CD4-positive, alpha-beta memory T cell (primary cell): ENCODE data around the gene WWC1. TPM values are rescaled to one million over a fixed set of nuclear protein-coding genes. Genes with fewer than 3 reads are reported as not detected.

ENCODE experiments used
- CTCF ChIA-PET: fragments of 350-600 bp; sonication (Branson Sonifier 250); formaldehyde crosslinking; loops from one replicate; lab custom pipeline; 2021; ENCODE audit warnings: inconsistent platforms; ENCODE audit not compliant: partially characterized antibody; lab: Charles Lee
- POLR2A ChIA-PET: fragments of 350-600 bp; sonication (Branson Sonifier 250); formaldehyde crosslinking; loops from one replicate; lab custom pipeline; 2021; ENCODE audit not compliant: partially characterized antibody; lab: Charles Lee
- DNase-seq, 5 donors: peaks; one replicate each; pipeline versions ENCODE4 v3.0.0 to v3.0.0-alpha.2; 2020 to 2022; ENCODE audit warnings: mixed read lengths in 1 of 5
- H3K27ac ChIP-seq: one replicate; pipeline ENCODE4 v1.7.0; 2013; ENCODE audit warnings: low read depth, low read length
- H3K27me3 ChIP-seq: 2 replicates; pipeline ENCODE4 v1.7.0; 2013; ENCODE audit warnings: mild to moderate bottlenecking, low read length, moderate library complexity; ENCODE audit not compliant: insufficient read depth
- H3K36me3 ChIP-seq: 2 replicates; pipeline ENCODE4 v1.7.0; 2013; ENCODE audit warnings: mild to moderate bottlenecking, low read length, moderate library complexity; ENCODE audit not compliant: insufficient read depth
- H3K4me1 ChIP-seq: 2 replicates; pipeline ENCODE4 v1.7.0; 2013; ENCODE audit warnings: mild to moderate bottlenecking, low read length, moderate library complexity; ENCODE audit not compliant: insufficient read depth
- H3K4me3 ChIP-seq, 2 donors: one replicate each; pipeline ENCODE4 v1.7.0; 2013; ENCODE audit warnings: low read length in 2 of 2, mild to moderate bottlenecking in 1 of 2
- H3K9me3 ChIP-seq, 2 donors: one replicate each; pipeline ENCODE4 v1.7.0; 2013; ENCODE audit warnings: low read length in 2 of 2, control low read depth in 1 of 2; ENCODE audit not compliant: control insufficient read depth in 1 of 2
- H3K27ac Mint-ChIP-seq, 7 donors: one replicate each; pipeline ENCODE4 v1.8.0; 2020 to 2021; ENCODE audit warnings: mixed read lengths in 7 of 7, mild to moderate bottlenecking in 6 of 7, inconsistent platforms in 3 of 7, moderate library complexity in 3 of 7
- H3K27me3 Mint-ChIP-seq, 2 donors: one replicate each; pipeline ENCODE4 v1.8.0; 2020 to 2021; ENCODE audit warnings: mixed read lengths in 2 of 2
- H3K36me3 Mint-ChIP-seq, 2 donors: one replicate each; pipeline ENCODE4 v1.8.0; 2020 to 2021; ENCODE audit warnings: mixed read lengths in 2 of 2, inconsistent platforms in 1 of 2, mild to moderate bottlenecking in 1 of 2
- H3K4me1 Mint-ChIP-seq, 4 donors: one replicate each; pipeline ENCODE4 v1.8.0; 2020 to 2021; ENCODE audit warnings: mixed read lengths in 4 of 4, mild to moderate bottlenecking in 1 of 4
- H3K4me3 Mint-ChIP-seq, 8 donors: one replicate each; pipeline ENCODE4 v1.8.0; 2020 to 2021; ENCODE audit warnings: mixed read lengths in 8 of 8, mild to moderate bottlenecking in 7 of 8, moderate library complexity in 6 of 8, inconsistent platforms in 3 of 8
- H3K9me3 Mint-ChIP-seq, 8 donors: one replicate each; pipeline ENCODE4 v1.8.0; 2020 to 2021; ENCODE audit warnings: mixed read lengths in 8 of 8, mild to moderate bottlenecking in 5 of 8, inconsistent platforms in 3 of 8, moderate library complexity in 1 of 8
- intact Hi-C: fragments of 100-400 bp; cut with micrococcal nuclease; formaldehyde crosslinking; loops from one replicate; pipeline ENCODE4 v1.15.1; 2023
- polyA plus RNA-seq, 2 donors: library from polyadenylated mRNA; unstranded; fragments of 300-500 nt; fragmentation: Illumina TruSeq; gene quantifications; one replicate each; pipeline ENCODE4 v1.2.3, GENCODE V29; 2021
- total RNA-seq, 2 experiments: library from RNA; stranded (reverse); gene quantifications; one replicate each; pipeline ENCODE4 v1.2.3, GENCODE V29; 2021

The WWC1 gene
- total and polyA plus RNA-seq, 4 experiments from 2014 or later, result 0.22 to 2.7 (median 1.5) TPM

- Histone ChIP-seq H3K9me3 (no peaks in the 10 kb centered on the region), H3K27ac (peak overlapping the region; percentile 3), H3K4me1 (peaks cover 18% of the 10 kb centered on the region), H3K36me3 (no peaks in the 10 kb centered on the region), H3K4me3 (peak overlapping the region; percentile 31 to 53), H3K27me3 (no peaks in the 10 kb centered on the region)
- Mint-ChIP-seq H3K27ac (peak overlapping the region; percentile 68 to 95 (median 93)), H3K4me1 (peaks cover 15 to 36% (median 22%) of the 10 kb centered on the region in 4 donors), H3K9me3 (no peaks in the 10 kb centered on the region), H3K4me3 (peak overlapping the region; percentile 81 to 94 (median 85)), H3K27me3 (no peaks in the 10 kb centered on the region), H3K36me3 (no peaks in the 10 kb centered on the region)
- intact Hi-C loops, result loop anchor here (5.0 kb wide), 2 partner anchors 33 to 118 kb away; partner anchors contain the start of gene WWC1
- DNase-seq, result peak in 4 of 5 donors; percentile 15 to 29 (median 22)
- ChIA-PET POLR2A (interaction anchor here (1.2 to 2.1 kb wide), 3 partner anchors 17 to 118 kb away, joined by 3 to 9 read pairs (median 8); partner anchors contain the start of gene WWC1), CTCF (interaction anchor here (1.1 to 1.6 kb wide), 4 partner anchors 76 to 140 kb away, joined by 3 to 6 read pairs (median 4); partner anchors contain the start of genes RARS1 and WWC1)
Measured at GRCh38 chr5:168409591-168410458, 118.4 kb downstream of the WWC1 start.

- H3K9me3 ChIP-seq, result no peaks in the 10 kb centered on the region
- no peaks in the 10 kb centered on the region for H3K27me3 ChIP-seq
- DNase-seq, result no peak
- intact Hi-C loops, result loop anchor here (5.0 kb wide), 2 partner anchors 35 to 120 kb away; partner anchors contain the start of gene WWC1
- ChIA-PET POLR2A (no interaction called here), CTCF (no interaction called here)
- H3K4me1 Mint-ChIP-seq, result peaks cover 15 to 36% (median 22%) of the 10 kb centered on the region in 4 donors
- H3K27me3 Mint-ChIP-seq, result no peaks in the 10 kb centered on the region
- H3K36me3 Mint-ChIP-seq, result no peaks in the 10 kb centered on the region
- H3K4me3 ChIP-seq, result no peak overlapping the region
- H3K36me3 ChIP-seq, result no peaks in the 10 kb centered on the region
- peaks cover 18% of the 10 kb centered on the region for H3K4me1 ChIP-seq
- peak overlapping the region in 1 of 8 donors; percentile 29 for H3K4me3 Mint-ChIP-seq
- peak overlapping the region in 3 of 7 donors; percentile 57 to 79 (median 77) for H3K27ac Mint-ChIP-seq
- no peak overlapping the region for H3K27ac ChIP-seq
- H3K9me3 Mint-ChIP-seq, result no peaks in the 10 kb centered on the region
Measured at GRCh38 chr5:168411871-168412270, 120.4 kb downstream of the WWC1 start.

GRCh38 chr5:168413062-168413461, 121.6 kb downstream of the WWC1 start:
- DNase-seq, result no peak
- Mint-ChIP-seq H3K4me3 (no peak overlapping the region), H3K9me3 (no peaks in the 10 kb centered on the region), H3K27me3 (no peaks in the 10 kb centered on the region), H3K4me1 (peaks cover 15 to 30% (median 22%) of the 10 kb centered on the region in 4 donors), H3K27ac (no peak overlapping the region), H3K36me3 (no peaks in the 10 kb centered on the region)
- Histone ChIP-seq H3K9me3 (no peaks in the 10 kb centered on the region), H3K27me3 (no peaks in the 10 kb centered on the region), H3K4me1 (peaks cover 18% of the 10 kb centered on the region), H3K36me3 (no peaks in the 10 kb centered on the region), H3K4me3 (no peak overlapping the region), H3K27ac (no peak overlapping the region)
- intact Hi-C loops, result loop anchor here (5.0 kb wide), 2 partner anchors 36 to 121 kb away; partner anchors contain the start of gene WWC1
- CTCF ChIA-PET, result no interaction called here
- POLR2A ChIA-PET, result no interaction called here

- no peak for DNase-seq
- H3K9me3 Mint-ChIP-seq, result no peaks in the 10 kb centered on the region
- intact Hi-C loops, result loop anchor here (5.0 kb wide), 2 partner anchors 36 to 121 kb away; partner anchors contain the start of gene WWC1
- no peaks in the 10 kb centered on the region for H3K27me3 Mint-ChIP-seq
- Histone ChIP-seq H3K4me1 (peaks cover 18% of the 10 kb centered on the region), H3K36me3 (no peaks in the 10 kb centered on the region), H3K9me3 (no peaks in the 10 kb centered on the region), H3K27ac (no peak overlapping the region), H3K27me3 (no peaks in the 10 kb centered on the region), H3K4me3 (no peak overlapping the region)
- H3K27ac Mint-ChIP-seq, result peak overlapping the region in 1 of 7 donors; percentile 29
- peaks cover 15 to 24% (median 22%) of the 10 kb centered on the region in 4 donors for H3K4me1 Mint-ChIP-seq
- POLR2A ChIA-PET, result no interaction called here
- CTCF ChIA-PET, result no interaction called here
- no peaks in the 10 kb centered on the region for H3K36me3 Mint-ChIP-seq
- no peak overlapping the region for H3K4me3 Mint-ChIP-seq
Measured at GRCh38 chr5:168413596-168413995, 122.2 kb downstream of the WWC1 start.

- DNase-seq, result no peak
- no peaks in the 10 kb centered on the region for H3K9me3 ChIP-seq
- CTCF ChIA-PET, result no interaction called here
- H3K27me3 Mint-ChIP-seq, result no peaks in the 10 kb centered on the region
- H3K4me3 ChIP-seq, result no peak overlapping the region
- no peaks in the 10 kb centered on the region for H3K36me3 Mint-ChIP-seq
- H3K27ac Mint-ChIP-seq, result no peak overlapping the region
- H3K4me1 Mint-ChIP-seq, result peaks cover 0 to 7% (median 5%) of the 10 kb centered on the region in 4 donors
- intact Hi-C loops, result no loop called here
- POLR2A ChIA-PET, result interaction anchor here (0.5 kb wide), 1 partner anchor 163 kb away, joined by 4 read pairs; no protein-coding TSS in a partner anchor
- H3K27me3 ChIP-seq, result no peaks in the 10 kb centered on the region
- no peaks in the 10 kb centered on the region for H3K36me3 ChIP-seq
- no peaks in the 10 kb centered on the region for H3K9me3 Mint-ChIP-seq
- H3K4me1 ChIP-seq, result peaks cover 2% of the 10 kb centered on the region
- H3K4me3 Mint-ChIP-seq, result no peak overlapping the region
- no peak overlapping the region for H3K27ac ChIP-seq
Measured at GRCh38 chr5:168415401-168415800, 124.0 kb downstream of the WWC1 start.

GRCh38 chr5:168415971-168416370, 124.5 kb downstream of the WWC1 start:
- H3K27ac Mint-ChIP-seq, result no peak overlapping the region

More at GRCh38 chr5:168415971-168416370, 124.5 kb downstream of the WWC1 start:
- CTCF ChIA-PET, result no interaction called here
- H3K36me3 ChIP-seq, result no peaks in the 10 kb centered on the region
- no peak overlapping the region for H3K4me3 ChIP-seq
- DNase-seq, result no peak
- H3K4me1 ChIP-seq, result no peaks in the 10 kb centered on the region
- H3K36me3 Mint-ChIP-seq, result no peaks in the 10 kb centered on the region
- H3K27me3 Mint-ChIP-seq, result no peaks in the 10 kb centered on the region
- H3K27me3 ChIP-seq, result no peaks in the 10 kb centered on the region
- H3K27ac ChIP-seq, result no peak overlapping the region
- intact Hi-C loops, result no loop called here
- POLR2A ChIA-PET, result no interaction called here
- no peaks in the 10 kb centered on the region for H3K9me3 ChIP-seq
- H3K4me3 Mint-ChIP-seq, result no peak overlapping the region
- peaks cover 0 to 4% (median 3%) of the 10 kb centered on the region in 4 donors for H3K4me1 Mint-ChIP-seq
- H3K9me3 Mint-ChIP-seq, result no peaks in the 10 kb centered on the region
